ENCODE results near the gene LMX1B.

- TF ChIP-seq, protein P1, sequence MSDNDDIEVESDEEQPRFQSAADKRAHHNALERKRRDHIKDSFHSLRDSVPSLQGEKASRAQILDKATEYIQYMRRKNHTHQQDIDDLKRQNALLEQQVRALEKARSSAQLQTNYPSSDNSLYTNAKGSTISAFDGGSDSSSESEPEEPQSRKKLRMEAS (IDR thresholded peaks at IDR 0.05; ENCODE audit: insufficient read depth, insufficient read length): no peak
- TF ChIP-seq POLR2A (IDR thresholded peaks at IDR 0.05; ENCODE audit: low read depth, low read length) (no peak), EZH2 (IDR thresholded peaks at IDR 0.05; ENCODE audit: borderline replicate concordance, low read depth, low read length, severe bottlenecking) (no peak), POLR2AphosphoS5 (IDR thresholded peaks at IDR 0.05; ENCODE audit: insufficient read depth, low read depth, low read length) (no peak), MYC (IDR thresholded peaks at IDR 0.05; ENCODE audit: low read depth, low read length) (no peak), JUN (IDR thresholded peaks at IDR 0.05; ENCODE audit: borderline replicate concordance, insufficient read depth, insufficient read length, low read depth) (no peak), GATA2 (IDR thresholded peaks at IDR 0.05; ENCODE audit: insufficient read depth, insufficient read length, low read depth, low read length) (no peak)
- TF ChIP-seq, protein P2, sequence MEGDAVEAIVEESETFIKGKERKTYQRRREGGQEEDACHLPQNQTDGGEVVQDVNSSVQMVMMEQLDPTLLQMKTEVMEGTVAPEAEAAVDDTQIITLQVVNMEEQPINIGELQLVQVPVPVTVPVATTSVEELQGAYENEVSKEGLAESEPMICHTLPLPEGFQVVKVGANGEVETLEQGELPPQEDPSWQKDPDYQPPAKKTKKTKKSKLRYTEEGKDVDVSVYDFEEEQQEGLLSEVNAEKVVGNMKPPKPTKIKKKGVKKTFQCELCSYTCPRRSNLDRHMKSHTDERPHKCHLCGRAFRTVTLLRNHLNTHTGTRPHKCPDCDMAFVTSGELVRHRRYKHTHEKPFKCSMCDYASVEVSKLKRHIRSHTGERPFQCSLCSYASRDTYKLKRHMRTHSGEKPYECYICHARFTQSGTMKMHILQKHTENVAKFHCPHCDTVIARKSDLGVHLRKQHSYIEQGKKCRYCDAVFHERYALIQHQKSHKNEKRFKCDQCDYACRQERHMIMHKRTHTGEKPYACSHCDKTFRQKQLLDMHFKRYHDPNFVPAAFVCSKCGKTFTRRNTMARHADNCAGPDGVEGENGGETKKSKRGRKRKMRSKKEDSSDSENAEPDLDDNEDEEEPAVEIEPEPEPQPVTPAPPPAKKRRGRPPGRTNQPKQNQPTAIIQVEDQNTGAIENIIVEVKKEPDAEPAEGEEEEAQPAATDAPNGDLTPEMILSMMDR (IDR thresholded peaks at IDR 0.05; ENCODE audit: extremely low read depth in 1 of 2, insufficient read depth in 1 of 2, low read depth in 1 of 2, low read length in 2 of 2): no peak
These were observed 30.3 kb downstream of the LMX1B start for GRCh38 chr9:126643945-126644527.

Data from endothelial cell of umbilical vein (primary cell).